MM.1S (cell line): ENCODE results near the gene DNM1.

Source experiments
- DNase-seq: peaks from one replicate; pipeline ENCODE4 v3.0.0-alpha.2; 2015
- H2AFZ ChIP-seq: fragments of 300-600 bp; sonication (generic); 2 replicates; pipeline ENCODE4 v1.6.0; 2016; ENCODE audit warnings: antibody characterized with exemption, low read length
- H3F3A ChIP-seq: fragments of 300-600 bp; sonication (generic); 2 replicates; pipeline ENCODE4 v1.6.1; 2016; ENCODE audit warnings: mild to moderate bottlenecking, antibody characterized with exemption, low read length, moderate library complexity, mixed read lengths; ENCODE audit not compliant: insufficient read depth
- H3K27ac ChIP-seq: fragments of 300-600 bp; sonication (generic); 2 replicates; pipeline ENCODE4 v1.5.1; 2016; ENCODE audit warnings: mild to moderate bottlenecking, low read length
- H3K27me3 ChIP-seq: fragments of 300-600 bp; sonication (generic); replicated peaks from 2 replicates; pipeline ENCODE4 v1.6.0; 2016; ENCODE audit warnings: low read length; ENCODE audit not compliant: insufficient read depth
- H3K36me3 ChIP-seq: fragments of 300-600 bp; sonication (generic); replicated peaks from 2 replicates; pipeline ENCODE4 v1.6.1; 2016; ENCODE audit warnings: mild to moderate bottlenecking, low read length, mixed read lengths; ENCODE audit not compliant: insufficient read depth
- H3K4me1 ChIP-seq: fragments of 300-600 bp; sonication (generic); 2 replicates; pipeline ENCODE4 v1.6.1; 2016; ENCODE audit warnings: low read length, mixed read lengths
- H3K4me2 ChIP-seq: fragments of 300-600 bp; sonication (generic); 2 replicates; pipeline ENCODE4 v1.6.0; 2016; ENCODE audit warnings: low read depth, low read length
- H3K4me3 ChIP-seq: fragments of 300-600 bp; sonication (generic); 2 replicates; pipeline ENCODE4 v1.5.1; 2016; ENCODE audit warnings: low read length, mixed read lengths
- H3K79me2 ChIP-seq: fragments of 300-600 bp; sonication (generic); 2 replicates; pipeline ENCODE4 v1.6.1; 2016; ENCODE audit warnings: mixed run types, low read length, mixed read lengths
- H3K9ac ChIP-seq: fragments of 300-600 bp; sonication (generic); 2 replicates; pipeline ENCODE4 v1.6.1; 2016; ENCODE audit warnings: low read length, mixed read lengths
- H3K9me2 ChIP-seq: fragments of 300-600 bp; sonication (generic); replicated peaks from 2 replicates; pipeline ENCODE4 v1.6.1; 2016; ENCODE audit warnings: mild to moderate bottlenecking, low read length, mixed read lengths; ENCODE audit not compliant: insufficient read depth
- H3K9me3 ChIP-seq: fragments of 300-600 bp; sonication (generic); replicated peaks from 2 replicates; pipeline ENCODE4 v1.6.1; 2016; ENCODE audit warnings: mild to moderate bottlenecking, low read length, mixed read lengths; ENCODE audit not compliant: insufficient read depth
- H4K20me1 ChIP-seq: fragments of 300-600 bp; sonication (generic); 2 replicates; pipeline ENCODE4 v1.6.1; 2016; ENCODE audit warnings: mild to moderate bottlenecking, low read length, moderate library complexity, mixed read lengths; ENCODE audit not compliant: insufficient read depth
- CTCF ChIP-seq: fragments of 300-600 bp; sonication (generic); IDR thresholded peaks from 2 replicates; pipeline ENCODE4 v1.5.1; 2016; ENCODE audit warnings: antibody characterized with exemption, low read length, mixed read lengths
- EZH2 ChIP-seq: fragments of 300-600 bp; sonication (generic); optimal IDR thresholded peaks from 2 replicates; pipeline ENCODE3; 2017; ENCODE audit warnings: low read depth, mild to moderate bottlenecking, antibody characterized with exemption, low read length, mixed read lengths
- EZH2phosphoT487 ChIP-seq: fragments of 300-600 bp; sonication (generic); IDR thresholded peaks from 2 replicates; pipeline ENCODE4 v1.6.1; 2018; ENCODE audit warnings: antibody characterized with exemption, low read length

Gene DNM1

DNA sequence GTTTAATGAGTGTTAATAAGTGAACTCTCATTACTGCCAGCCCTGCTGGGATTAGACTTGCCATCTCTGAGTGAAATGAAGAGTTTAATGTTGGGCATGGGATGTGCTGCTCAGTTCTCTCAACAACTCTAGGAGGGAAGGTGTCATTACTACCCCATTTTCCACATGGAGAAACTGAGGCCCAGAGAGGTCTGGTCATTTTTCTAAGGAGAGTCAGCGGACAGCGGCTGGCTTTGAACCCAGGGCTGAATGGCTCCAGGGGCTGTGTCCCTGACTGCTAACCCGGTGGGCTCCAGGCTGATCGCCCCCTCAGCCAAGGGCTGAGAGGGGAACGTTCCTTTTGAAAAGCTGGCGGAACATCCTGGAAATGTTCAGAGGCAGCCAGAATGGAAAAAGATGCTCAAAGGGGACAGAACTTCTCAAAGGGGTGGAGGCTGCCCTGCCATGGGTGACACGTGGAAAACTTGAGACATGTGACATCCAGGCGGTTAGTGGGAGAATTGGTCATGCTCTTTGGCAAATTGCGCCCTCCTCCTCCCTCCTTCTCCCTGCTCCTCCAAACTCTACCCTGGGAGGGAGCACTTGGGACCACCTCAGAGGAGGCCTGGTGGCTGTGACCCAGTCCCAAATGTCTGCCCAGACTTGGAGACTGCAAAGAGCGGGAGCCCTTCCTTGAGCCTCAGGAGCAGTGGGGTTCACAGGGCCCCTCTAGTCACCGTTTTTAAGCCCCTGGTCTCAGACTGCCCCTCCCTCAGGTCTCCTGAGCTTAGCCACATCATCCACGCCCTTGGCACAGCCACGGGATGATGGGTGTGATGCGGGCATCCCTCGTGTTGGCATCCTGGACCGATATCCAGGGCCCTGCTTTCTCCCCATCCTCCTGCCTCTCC is 28.7 kb downstream of the DNM1 start:
- DNase-seq: no peak
- Histone ChIP-seq H3K9me2 (no peaks in the 10 kb centered on the region), H2AFZ (no peak overlapping the region), H3K27me3 (peaks cover 54% of the 10 kb centered on the region), H3K36me3 (no peaks in the 10 kb centered on the region), H3K9me3 (no peaks in the 10 kb centered on the region), H3K4me2 (no peak overlapping the region), H3K4me1 (no peaks in the 10 kb centered on the region), H3K9ac (no peak overlapping the region), H4K20me1 (no peaks in the 10 kb centered on the region), H3K27ac (no peak overlapping the region), H3K4me3 (no peak overlapping the region), H3K79me2 (no peaks in the 10 kb centered on the region), H3F3A (no peaks in the 10 kb centered on the region)
- no peak for TF ChIP-seq EZH2
- TF ChIP-seq CTCF: no peak
- no peak for TF ChIP-seq EZH2phosphoT487

DNA sequence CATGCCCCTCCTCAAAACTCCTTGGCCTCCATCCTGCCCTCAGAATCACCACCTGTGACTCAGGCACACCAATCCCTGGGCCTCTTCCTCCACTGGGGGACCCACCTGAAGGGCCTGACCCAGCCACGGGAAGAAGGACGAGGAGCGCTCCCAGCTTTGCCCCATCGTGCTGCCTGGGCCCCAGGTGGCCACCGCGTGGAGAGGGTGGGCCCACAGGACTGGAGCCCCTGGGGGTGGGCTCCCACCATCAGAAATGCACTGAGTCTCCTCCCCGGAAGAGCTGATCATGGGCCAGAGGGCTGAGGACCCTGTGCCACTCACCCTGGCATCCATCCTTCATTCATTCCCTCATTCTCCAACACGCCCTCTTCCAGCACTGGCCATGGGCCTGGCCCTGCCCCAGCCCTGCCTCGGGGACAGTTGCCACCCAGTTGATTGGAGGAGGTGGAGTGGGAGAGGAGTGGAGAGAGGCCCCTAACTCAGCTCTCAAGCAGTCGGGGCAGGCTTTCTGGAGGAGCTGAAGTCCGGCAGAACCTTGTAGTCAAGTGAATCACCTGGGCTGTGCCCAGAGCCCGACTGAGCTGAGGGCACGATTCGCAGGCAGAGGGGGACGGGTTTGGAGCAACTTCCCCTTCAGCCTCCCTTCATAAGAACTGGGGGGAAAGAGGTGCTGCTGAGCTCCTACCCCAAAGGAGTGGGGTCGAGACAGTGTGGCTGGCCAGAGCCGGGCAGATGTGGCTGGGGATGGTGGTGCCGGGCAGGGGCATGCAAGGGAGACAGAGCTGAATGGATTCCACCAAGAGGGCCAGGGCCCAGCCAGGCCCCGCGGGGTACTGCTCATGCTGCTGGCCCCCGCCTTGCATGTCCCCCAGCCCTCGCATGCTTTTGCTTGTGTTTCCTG is 29.6 kb downstream of the DNM1 start:
- H3K27ac ChIP-seq: no peak overlapping the region
- no peak overlapping the region for H3K4me3 ChIP-seq
- DNase-seq: no peak
- no peaks in the 10 kb centered on the region for H3K9me2 ChIP-seq
- peaks cover 57% of the 10 kb centered on the region for H3K27me3 ChIP-seq
- no peaks in the 10 kb centered on the region for H3K36me3 ChIP-seq
- no peaks in the 10 kb centered on the region for H3K79me2 ChIP-seq
- no peaks in the 10 kb centered on the region for H4K20me1 ChIP-seq
- H3K4me1 ChIP-seq: no peaks in the 10 kb centered on the region
- H3K9me3 ChIP-seq: no peaks in the 10 kb centered on the region
- no peak for TF ChIP-seq CTCF
- TF ChIP-seq EZH2phosphoT487: no peak
- no peak for TF ChIP-seq EZH2
- H3K9ac ChIP-seq: no peak overlapping the region
- H2AFZ ChIP-seq: no peak overlapping the region
- H3F3A ChIP-seq: no peaks in the 10 kb centered on the region
- no peak overlapping the region for H3K4me2 ChIP-seq

- Histone ChIP-seq H3K27me3 (peaks cover 56% of the 10 kb centered on the region), H3K4me2 (no peak overlapping the region), H2AFZ (no peak overlapping the region), H3K9me3 (no peaks in the 10 kb centered on the region), H3K4me3 (no peak overlapping the region), H3K79me2 (no peaks in the 10 kb centered on the region), H4K20me1 (no peaks in the 10 kb centered on the region), H3K27ac (no peak overlapping the region), H3K9me2 (no peaks in the 10 kb centered on the region), H3K36me3 (no peaks in the 10 kb centered on the region), H3K4me1 (no peaks in the 10 kb centered on the region), H3F3A (no peaks in the 10 kb centered on the region), H3K9ac (no peak overlapping the region)
- no peak for TF ChIP-seq EZH2phosphoT487
- TF ChIP-seq EZH2: no peak
- no peak for TF ChIP-seq CTCF
- DNase-seq: no peak
These were observed 30.7 kb downstream of the DNM1 start for GRCh38 chr9:128233817-128234406.
